ENCODE data around the gene POGZ.
A peak's percentile ranks its signal among the peaks of the same experiment; 100 is the strongest.

- peak in 1 of 2 donors; percentile 72 for TF ChIP-seq POLR2A (IDR thresholded peaks at IDR 0.05)
- TF ChIP-seq, protein P1, sequence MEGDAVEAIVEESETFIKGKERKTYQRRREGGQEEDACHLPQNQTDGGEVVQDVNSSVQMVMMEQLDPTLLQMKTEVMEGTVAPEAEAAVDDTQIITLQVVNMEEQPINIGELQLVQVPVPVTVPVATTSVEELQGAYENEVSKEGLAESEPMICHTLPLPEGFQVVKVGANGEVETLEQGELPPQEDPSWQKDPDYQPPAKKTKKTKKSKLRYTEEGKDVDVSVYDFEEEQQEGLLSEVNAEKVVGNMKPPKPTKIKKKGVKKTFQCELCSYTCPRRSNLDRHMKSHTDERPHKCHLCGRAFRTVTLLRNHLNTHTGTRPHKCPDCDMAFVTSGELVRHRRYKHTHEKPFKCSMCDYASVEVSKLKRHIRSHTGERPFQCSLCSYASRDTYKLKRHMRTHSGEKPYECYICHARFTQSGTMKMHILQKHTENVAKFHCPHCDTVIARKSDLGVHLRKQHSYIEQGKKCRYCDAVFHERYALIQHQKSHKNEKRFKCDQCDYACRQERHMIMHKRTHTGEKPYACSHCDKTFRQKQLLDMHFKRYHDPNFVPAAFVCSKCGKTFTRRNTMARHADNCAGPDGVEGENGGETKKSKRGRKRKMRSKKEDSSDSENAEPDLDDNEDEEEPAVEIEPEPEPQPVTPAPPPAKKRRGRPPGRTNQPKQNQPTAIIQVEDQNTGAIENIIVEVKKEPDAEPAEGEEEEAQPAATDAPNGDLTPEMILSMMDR (IDR thresholded peaks at IDR 0.05): no peak
- TF ChIP-seq POLR2AphosphoS5 (IDR thresholded peaks at IDR 0.05; ENCODE audit: insufficient read depth in 1 of 2, low read depth in 1 of 2): peak; percentile 56 to 85
Observed at GRCh38 chr1:151372058-151372934, 87.0 kb downstream of the POGZ start, which contains the start of gene SELENBP1.
